SJCRH30 (cell line): ENCODE data around the gene TFEB. TPM values are rescaled to one million over a fixed set of nuclear protein-coding genes. Genes with fewer than 3 reads are reported as not detected.

ENCODE experiments used
- DNase-seq, 2 experiments: peaks; one replicate each; pipeline ENCODE4 v3.0.0-alpha.2; 2015 to 2020
- H3K27ac ChIP-seq: fragments of 250-450 bp; sonication (Bioruptor Pico); 2 replicates; pipeline ENCODE4 v1.5.1; 2020; ENCODE audit warnings: mild to moderate bottlenecking, moderate library complexity
- H3K27me3 ChIP-seq: fragments of 250-450 bp; sonication (Bioruptor Pico); 2 replicates; pipeline ENCODE4 v1.5.1; 2020; ENCODE audit warnings: mild to moderate bottlenecking, moderate library complexity
- H3K36me3 ChIP-seq: fragments of 250-450 bp; sonication (Bioruptor Pico); 2 replicates; pipeline ENCODE4 v1.5.1; 2020; ENCODE audit warnings: mild to moderate bottlenecking, moderate library complexity
- H3K4me1 ChIP-seq: fragments of 250-450 bp; sonication (Bioruptor Pico); 2 replicates; pipeline ENCODE4 v1.5.1; 2020; ENCODE audit warnings: mild to moderate bottlenecking, moderate library complexity
- H3K4me3 ChIP-seq: fragments of 250-450 bp; sonication (Bioruptor Pico); 2 replicates; pipeline ENCODE4 v1.5.1; 2020; ENCODE audit warnings: mild to moderate bottlenecking, moderate library complexity
- H3K9me3 ChIP-seq: fragments of 250-450 bp; sonication (Bioruptor Pico); replicated peaks from 2 replicates; pipeline ENCODE4 v1.5.1; 2020; ENCODE audit warnings: mild to moderate bottlenecking, moderate library complexity
- total RNA-seq: library from RNA; depleted of rRNA; stranded (reverse); fragments of >200 nt; shearing (Covaris generic); gene quantifications from 2 replicates; pipeline ENCODE4 v1.2.3, GENCODE V29; 2014

Gene TFEB
- total RNA-seq, 1 experiment from 2014 or later: 0.57 TPM

GRCh38 chr6:41726876-41727275 lies 8.5 kb downstream of the TFEB start:
- Histone ChIP-seq H3K36me3 (no peaks in the 10 kb centered on the region), H3K27me3 (peaks cover 45% of the 10 kb centered on the region), H3K27ac (no peak overlapping the region), H3K9me3 (no peaks in the 10 kb centered on the region), H3K4me3 (no peak overlapping the region), H3K4me1 (no peaks in the 10 kb centered on the region)
- no peak for DNase-seq

DNA sequence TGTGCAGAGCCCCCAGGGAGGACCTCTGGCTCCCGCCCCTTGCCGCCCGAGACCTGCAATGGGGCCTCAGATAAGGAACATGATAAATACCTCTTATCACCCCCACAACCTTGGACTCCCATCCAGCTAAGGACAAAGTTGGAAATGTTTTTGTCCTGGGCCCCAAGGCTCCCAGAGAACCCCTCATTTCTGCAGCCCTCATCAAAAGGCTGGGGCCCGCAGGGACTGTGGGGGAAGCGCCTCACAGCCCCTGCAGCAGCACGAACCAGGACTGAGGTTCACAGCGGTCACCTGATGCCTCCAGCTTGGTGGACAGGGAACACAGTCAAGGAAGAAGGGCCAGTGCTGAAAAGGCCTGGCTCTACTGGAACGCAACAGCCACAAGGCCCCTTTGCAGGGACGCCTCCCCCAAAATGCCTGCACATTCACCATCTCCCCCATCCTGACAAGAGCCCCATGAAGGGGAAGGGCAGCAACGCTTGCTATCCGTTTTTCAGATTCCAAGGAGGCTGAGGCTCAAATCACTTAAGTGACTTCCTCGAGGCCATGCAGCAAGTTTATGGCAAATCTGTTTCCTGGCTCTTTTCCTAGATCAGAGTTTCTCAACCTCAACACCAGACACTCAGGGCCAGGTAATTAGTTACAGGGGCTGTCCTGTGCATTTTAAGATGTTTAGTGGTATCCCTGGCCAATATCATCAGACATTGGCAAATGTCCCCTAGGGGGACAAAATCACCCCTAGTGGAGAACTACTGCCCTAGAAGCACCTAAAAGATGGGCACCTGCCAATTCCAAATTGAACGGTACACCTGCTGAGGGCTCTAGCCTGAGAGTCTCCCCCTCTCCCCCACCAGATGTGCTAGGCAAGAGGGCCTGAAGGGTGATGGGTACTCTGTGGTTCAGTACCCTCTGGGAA lies 10.6 kb downstream of the TFEB start:
- Histone ChIP-seq H3K27ac (no peak overlapping the region), H3K4me3 (no peak overlapping the region)
- DNase-seq: no peak

GRCh38 chr6:41724228-41724580 lies 11.2 kb downstream of the TFEB start:
- H3K27ac ChIP-seq: no peak overlapping the region
- H3K27me3 ChIP-seq: peaks cover 39% of the 10 kb centered on the region
- no peak overlapping the region for H3K4me3 ChIP-seq
- no peaks in the 10 kb centered on the region for H3K36me3 ChIP-seq
- no peak for DNase-seq
- H3K9me3 ChIP-seq: no peaks in the 10 kb centered on the region
- no peaks in the 10 kb centered on the region for H3K4me1 ChIP-seq

More for the DNA sequence above, 10.6 kb downstream of the TFEB start:
- Histone ChIP-seq H3K9me3 (no peaks in the 10 kb centered on the region), H3K4me1 (no peaks in the 10 kb centered on the region), H3K27me3 (peaks cover 45% of the 10 kb centered on the region), H3K36me3 (no peaks in the 10 kb centered on the region)

GRCh38 chr6:41723530-41724227 lies 11.7 kb downstream of the TFEB start:
- no peak overlapping the region for H3K27ac ChIP-seq
- peaks cover 34% of the 10 kb centered on the region for H3K27me3 ChIP-seq
- no peak overlapping the region for H3K4me3 ChIP-seq
- no peaks in the 10 kb centered on the region for H3K4me1 ChIP-seq
- DNase-seq: peak; percentile 46 to 54
- no peaks in the 10 kb centered on the region for H3K9me3 ChIP-seq
- no peaks in the 10 kb centered on the region for H3K36me3 ChIP-seq

DNA sequence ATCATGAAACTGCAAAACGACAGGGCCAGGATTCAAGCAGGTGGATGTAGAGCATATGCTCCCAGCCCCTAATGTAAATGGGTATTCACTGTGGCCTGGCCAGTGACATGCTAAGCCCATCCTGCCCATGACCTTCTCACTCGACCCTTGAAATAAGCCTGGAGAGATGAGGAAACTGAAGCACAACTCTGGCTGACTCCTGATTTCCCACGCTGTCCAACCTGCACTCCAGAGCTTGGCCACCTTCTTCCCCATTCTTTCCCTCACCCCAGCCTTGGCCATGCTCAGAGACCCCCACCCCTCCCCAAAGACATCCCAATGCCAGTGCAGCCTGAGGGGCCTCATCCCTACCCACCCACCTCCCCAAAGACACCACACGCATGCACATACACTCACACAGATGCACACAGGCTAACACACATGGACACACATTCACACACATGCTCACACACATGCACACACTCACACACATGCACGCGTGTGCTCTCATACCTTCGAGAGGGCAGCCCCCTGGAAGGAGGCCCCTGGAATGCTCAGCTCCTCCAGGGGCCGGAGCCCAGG lies 12.4 kb downstream of the TFEB start:
- Histone ChIP-seq H3K27me3 (peaks cover 28% of the 10 kb centered on the region), H3K4me1 (no peaks in the 10 kb centered on the region), H3K27ac (no peak overlapping the region), H3K4me3 (no peak overlapping the region), H3K9me3 (no peaks in the 10 kb centered on the region), H3K36me3 (no peaks in the 10 kb centered on the region)
- no peak for DNase-seq

DNA sequence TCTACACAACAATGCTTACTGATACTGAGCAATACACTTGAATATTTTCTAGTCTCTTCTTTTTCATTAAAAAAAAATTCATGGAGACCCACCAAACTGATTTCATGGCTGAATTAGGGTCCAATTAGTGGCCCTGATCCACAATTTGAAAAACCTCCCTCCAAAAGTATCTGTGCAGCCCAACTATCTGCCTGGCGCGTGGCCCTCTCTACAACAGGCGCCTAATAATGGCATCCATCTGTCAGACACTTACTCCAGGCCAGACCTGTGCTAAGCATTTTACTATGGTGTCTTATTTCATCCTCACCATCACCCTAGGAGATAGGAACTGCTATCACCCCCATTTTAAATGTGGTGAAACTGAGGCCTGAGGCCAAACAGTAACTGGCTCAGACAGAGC lies 14.0 kb downstream of the TFEB start:
- Histone ChIP-seq H3K36me3 (no peaks in the 10 kb centered on the region), H3K27me3 (peaks cover 18% of the 10 kb centered on the region; the same call in 1 of the 2 replicates), H3K9me3 (no peaks in the 10 kb centered on the region), H3K27ac (no peak overlapping the region), H3K4me1 (no peaks in the 10 kb centered on the region), H3K4me3 (no peak overlapping the region)
- DNase-seq: no peak

DNA sequence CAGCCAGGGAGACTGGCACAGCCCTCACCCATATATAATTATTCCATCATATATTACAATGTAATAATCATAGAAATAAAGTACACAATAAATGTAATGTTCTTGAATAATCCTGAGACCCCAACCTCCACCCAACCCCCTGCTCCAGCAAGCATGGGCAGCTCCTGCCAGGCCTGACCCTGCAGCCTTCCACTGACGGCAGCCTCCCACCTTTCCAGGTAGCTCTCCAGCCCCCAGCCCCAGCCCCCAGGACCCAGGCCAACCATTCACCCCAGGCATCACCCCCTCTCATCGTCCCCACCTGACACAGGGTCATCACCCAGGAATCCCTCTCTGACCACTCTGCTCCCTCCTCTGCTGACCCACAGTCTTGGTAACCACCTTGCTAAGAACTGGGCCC lies 14.6 kb downstream of the TFEB start:
- no peaks in the 10 kb centered on the region for H3K4me1 ChIP-seq
- H3K36me3 ChIP-seq: no peaks in the 10 kb centered on the region
- no peaks in the 10 kb centered on the region for H3K9me3 ChIP-seq
- no peak overlapping the region for H3K4me3 ChIP-seq
- peaks cover 13% of the 10 kb centered on the region; the same call in 1 of the 2 replicates for H3K27me3 ChIP-seq
- no peak overlapping the region for H3K27ac ChIP-seq
- DNase-seq: no peak

DNA sequence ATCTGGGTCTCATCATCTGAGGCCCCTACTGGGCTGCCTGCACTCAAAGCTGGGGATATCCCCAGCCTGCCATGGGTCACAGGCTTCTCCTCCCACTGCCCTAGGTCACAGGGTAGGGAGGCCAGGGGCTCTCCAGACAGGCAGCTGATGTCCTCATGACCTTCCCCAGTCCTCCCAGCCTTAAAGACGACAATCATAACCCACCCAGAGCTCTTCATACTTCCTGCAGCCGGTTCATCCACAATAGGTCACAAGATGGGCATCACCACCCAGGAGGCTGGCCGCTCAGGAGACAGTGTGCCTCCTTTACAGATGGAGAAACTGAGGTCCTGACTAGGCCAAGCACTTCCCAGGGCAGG lies 15.2 kb downstream of the TFEB start:
- peaks cover 9% of the 10 kb centered on the region; the same call in 1 of the 2 replicates for H3K27me3 ChIP-seq
- H3K9me3 ChIP-seq: no peaks in the 10 kb centered on the region
- H3K36me3 ChIP-seq: no peaks in the 10 kb centered on the region
- DNase-seq: no peak
- H3K4me1 ChIP-seq: no peaks in the 10 kb centered on the region
- no peak overlapping the region for H3K27ac ChIP-seq
- H3K4me3 ChIP-seq: no peak overlapping the region

DNA sequence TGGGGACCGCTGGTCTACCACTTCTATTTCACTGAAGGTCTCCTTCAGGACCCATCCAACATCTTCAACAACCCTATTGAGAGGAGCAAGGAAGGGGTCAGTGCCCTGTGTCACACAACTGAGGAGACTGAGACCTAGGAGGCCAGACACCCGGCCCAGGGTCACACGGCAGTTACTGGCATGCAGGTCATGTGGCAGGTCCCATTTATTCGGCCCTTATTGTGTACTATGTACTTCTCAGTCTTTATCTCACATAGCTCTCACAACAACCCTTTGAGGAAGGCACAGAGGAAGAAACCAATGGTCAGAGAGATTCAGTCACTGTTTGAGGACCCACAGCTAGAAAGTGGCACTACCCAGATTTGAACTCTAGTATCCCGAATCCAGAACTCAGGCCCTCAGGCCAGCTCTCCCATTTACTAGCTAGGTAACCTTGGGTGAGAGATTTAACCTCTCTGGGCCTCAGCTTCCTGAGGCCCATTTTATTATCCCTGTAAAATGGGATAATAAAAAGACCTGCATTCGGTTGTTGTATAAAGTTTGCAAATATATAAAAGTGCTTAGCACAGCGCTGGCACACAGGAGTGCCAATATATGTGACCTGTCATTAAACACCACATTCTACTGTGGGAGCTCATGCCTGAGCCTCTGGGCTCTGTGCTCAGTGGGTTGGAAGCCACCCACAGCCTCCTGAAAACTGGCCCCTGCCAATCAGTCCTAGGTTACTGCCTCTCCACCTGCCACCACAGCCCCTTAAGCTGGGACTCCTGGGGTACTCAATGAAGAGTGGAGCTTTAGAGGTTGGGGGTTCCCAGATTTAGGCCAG lies 15.8 kb downstream of the TFEB start:
- peaks cover 9% of the 10 kb centered on the region; the same call in 1 of the 2 replicates for H3K27me3 ChIP-seq
- H3K4me3 ChIP-seq: no peak overlapping the region
- no peak for DNase-seq
- no peak overlapping the region for H3K27ac ChIP-seq
- H3K4me1 ChIP-seq: no peaks in the 10 kb centered on the region
- no peaks in the 10 kb centered on the region for H3K36me3 ChIP-seq
- H3K9me3 ChIP-seq: no peaks in the 10 kb centered on the region

- no peaks in the 10 kb centered on the region for H3K9me3 ChIP-seq
- no peak for DNase-seq
- H3K36me3 ChIP-seq: no peaks in the 10 kb centered on the region
- H3K4me3 ChIP-seq: no peak overlapping the region
- H3K27ac ChIP-seq: no peak overlapping the region
- no peaks in the 10 kb centered on the region for H3K4me1 ChIP-seq
- H3K27me3 ChIP-seq: peaks cover 9% of the 10 kb centered on the region; the same call in 1 of the 2 replicates
Measured at GRCh38 chr6:41718828-41719227, 16.6 kb downstream of the TFEB start.

GRCh38 chr6:41717392-41717736 lies 18.0 kb downstream of the TFEB start:
- Histone ChIP-seq H3K36me3 (no peaks in the 10 kb centered on the region), H3K4me3 (no peak overlapping the region), H3K4me1 (peaks cover 8% of the 10 kb centered on the region), H3K27ac (no peak overlapping the region), H3K27me3 (peaks cover 5% of the 10 kb centered on the region; the same call in 1 of the 2 replicates), H3K9me3 (no peaks in the 10 kb centered on the region)
- DNase-seq: no peak

DNA sequence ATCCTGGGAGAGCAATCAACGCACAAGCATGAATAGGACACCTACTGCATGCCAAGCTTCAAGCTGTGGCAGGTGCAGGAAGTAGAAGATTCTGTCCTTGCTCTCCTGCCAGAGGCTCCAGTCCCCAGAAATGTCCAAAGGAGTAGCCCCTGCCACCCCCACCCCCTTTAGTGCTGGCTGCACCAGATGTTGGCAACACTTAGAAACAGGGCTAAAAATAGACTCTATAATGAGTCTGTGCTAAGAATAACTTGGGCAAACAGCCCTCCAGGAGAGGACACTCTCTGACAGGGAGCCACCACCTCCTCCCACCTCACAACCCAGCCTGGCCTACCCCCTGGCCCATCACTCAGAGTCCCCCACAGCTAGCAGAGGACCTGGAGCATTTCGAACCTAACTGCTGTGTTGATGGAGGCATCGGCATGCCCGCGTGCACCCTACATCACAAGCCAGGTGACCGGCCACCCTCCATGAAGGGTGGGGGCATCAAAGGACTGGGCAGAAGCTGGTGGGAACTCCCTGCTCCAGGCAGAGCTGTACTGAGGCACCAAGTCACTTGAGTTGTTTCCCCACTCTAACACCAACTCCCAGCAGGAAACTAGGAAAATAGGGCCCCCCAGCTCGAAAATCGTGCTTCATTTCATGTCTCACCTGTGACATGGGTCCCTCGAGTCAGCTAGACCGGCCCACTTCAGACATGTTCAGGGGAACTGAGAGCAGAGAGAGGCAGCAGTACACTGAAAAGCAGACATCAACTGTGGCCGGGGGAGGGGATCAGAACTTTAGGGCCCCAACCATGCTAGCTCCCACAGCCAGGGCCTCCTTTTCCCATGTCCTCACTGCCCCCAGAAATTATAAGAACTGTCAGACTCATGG lies 18.7 kb downstream of the TFEB start:
- DNase-seq: no peak
- Histone ChIP-seq H3K27me3 (no peaks in the 10 kb centered on the region), H3K4me3 (no peak overlapping the region), H3K27ac (no peak overlapping the region), H3K9me3 (no peaks in the 10 kb centered on the region), H3K4me1 (peaks cover 8% of the 10 kb centered on the region), H3K36me3 (no peaks in the 10 kb centered on the region)

DNA sequence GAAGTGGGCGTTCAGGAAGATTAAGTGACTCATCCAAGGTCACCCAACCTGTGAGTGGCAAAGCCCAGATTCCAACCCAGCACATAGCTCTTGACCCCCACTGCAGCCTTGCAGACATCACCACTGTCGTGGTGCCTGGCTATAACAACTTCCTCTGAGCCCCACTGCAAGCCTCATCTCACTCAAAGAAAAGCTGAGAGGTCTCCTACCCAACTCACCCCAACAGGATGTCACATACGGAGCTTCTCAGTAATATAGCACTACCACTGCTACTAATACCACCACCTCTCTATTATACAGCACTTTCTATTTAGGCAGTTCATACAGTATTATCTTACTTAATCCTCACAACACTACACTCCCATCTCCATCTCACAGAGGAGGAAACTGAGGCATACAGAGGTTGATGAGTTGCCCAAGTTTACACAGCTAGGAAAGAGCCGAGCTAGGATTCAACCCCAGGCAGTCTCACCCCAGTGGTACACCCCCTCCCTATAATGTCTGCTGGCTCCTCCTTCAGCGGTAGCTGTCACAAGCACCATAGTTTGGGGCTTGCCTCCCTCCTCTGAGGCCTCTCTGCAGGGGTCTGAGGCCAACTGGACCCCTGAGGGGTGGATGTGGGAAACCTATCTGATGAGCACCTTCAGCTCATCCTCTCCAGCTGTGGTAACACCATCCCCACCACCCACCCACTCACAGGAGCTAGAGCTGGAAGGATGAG lies 19.5 kb downstream of the TFEB start:
- no peaks in the 10 kb centered on the region for H3K27me3 ChIP-seq
- DNase-seq: no peak
- no peaks in the 10 kb centered on the region for H3K36me3 ChIP-seq
- H3K27ac ChIP-seq: no peak overlapping the region
- no peaks in the 10 kb centered on the region for H3K9me3 ChIP-seq
- H3K4me3 ChIP-seq: no peak overlapping the region
- H3K4me1 ChIP-seq: peaks cover 8% of the 10 kb centered on the region
